Choroid plexus epithelial cell (primary cell): ENCODE data around the gene RASAL2.
A peak's percentile ranks its signal among the peaks of the same experiment; 100 is the strongest.

Experiments used
- DNase-seq: peaks from one replicate; pipeline ENCODE4 v3.0.0-alpha.2; 2010; ENCODE audit warnings: low read depth
- H3K4me3 ChIP-seq: 2 replicates; pipeline ENCODE4 v1.5.1; 2011; ENCODE audit warnings: low read depth, mild to moderate bottlenecking, control low read depth, low read length, moderate library complexity
- TF ChIP-seq, protein P1 (sequence below): conservative IDR thresholded peaks from 2 replicates; pipeline ENCODE4 v1.5.1; 2011; ENCODE audit warnings: low read depth, mild to moderate bottlenecking, control low read depth, inconsistent platforms, low read length, moderate library complexity

RASAL2 gene

DNA sequence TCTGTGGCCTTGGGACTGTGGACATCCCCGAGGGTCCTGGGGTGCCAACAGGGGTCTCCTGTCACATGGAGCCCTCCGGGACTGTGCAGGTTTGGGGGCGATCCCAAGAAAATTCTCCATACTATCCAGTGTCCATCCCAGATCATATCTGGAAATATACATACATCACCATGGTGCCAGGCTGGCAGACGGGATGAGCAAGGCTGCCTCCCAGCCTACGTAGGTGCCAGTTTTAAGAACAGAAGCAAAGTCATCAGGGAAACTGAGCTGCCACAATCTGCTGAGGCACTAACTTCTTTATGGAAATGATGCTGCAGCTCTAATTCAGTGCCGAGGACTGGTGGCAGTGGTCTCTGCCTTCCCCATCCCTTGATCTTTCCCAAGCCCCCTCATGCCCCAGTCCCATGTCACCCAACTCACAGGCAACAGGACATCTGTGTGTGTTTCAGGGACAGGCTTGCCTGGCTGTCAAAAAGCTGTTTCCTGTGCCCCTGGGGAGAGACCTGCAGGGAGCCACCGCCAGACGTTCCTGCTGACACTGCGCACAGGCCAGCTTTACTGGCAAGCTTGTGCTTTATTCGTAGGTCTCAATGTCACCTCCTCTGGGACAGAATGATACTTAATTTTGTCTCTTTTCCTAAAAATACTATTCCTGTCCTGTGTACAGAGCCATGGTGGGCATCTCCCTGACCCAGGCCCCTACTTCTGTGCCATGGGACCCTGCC lies 434.5 kb downstream of the RASAL2 start:
- H3K4me3 ChIP-seq = no peak overlapping the region
- DNase-seq = no peak
- TF ChIP-seq, protein P1, sequence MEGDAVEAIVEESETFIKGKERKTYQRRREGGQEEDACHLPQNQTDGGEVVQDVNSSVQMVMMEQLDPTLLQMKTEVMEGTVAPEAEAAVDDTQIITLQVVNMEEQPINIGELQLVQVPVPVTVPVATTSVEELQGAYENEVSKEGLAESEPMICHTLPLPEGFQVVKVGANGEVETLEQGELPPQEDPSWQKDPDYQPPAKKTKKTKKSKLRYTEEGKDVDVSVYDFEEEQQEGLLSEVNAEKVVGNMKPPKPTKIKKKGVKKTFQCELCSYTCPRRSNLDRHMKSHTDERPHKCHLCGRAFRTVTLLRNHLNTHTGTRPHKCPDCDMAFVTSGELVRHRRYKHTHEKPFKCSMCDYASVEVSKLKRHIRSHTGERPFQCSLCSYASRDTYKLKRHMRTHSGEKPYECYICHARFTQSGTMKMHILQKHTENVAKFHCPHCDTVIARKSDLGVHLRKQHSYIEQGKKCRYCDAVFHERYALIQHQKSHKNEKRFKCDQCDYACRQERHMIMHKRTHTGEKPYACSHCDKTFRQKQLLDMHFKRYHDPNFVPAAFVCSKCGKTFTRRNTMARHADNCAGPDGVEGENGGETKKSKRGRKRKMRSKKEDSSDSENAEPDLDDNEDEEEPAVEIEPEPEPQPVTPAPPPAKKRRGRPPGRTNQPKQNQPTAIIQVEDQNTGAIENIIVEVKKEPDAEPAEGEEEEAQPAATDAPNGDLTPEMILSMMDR = no peak

DNA sequence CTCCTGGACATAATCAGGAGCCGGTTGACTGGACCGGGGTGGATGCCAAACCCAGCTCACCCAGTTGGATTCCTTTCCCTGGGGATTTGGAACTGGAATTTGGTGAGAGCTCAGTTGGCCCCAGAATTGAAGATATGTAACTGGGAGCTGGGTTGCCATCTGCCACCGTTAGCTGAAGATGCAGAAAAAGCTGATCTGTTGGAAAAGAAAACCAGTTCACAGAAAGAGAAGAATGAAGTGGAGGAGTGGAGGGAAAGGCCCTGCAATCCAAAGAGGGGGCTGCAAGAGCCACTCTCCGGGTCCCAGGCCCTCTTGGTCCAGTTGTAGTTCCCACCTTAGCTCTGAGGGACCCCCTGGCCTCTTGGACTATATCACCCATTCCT lies 435.0 kb downstream of the RASAL2 start:
- TF ChIP-seq, protein P1 = no peak
- DNase-seq = no peak

DNA sequence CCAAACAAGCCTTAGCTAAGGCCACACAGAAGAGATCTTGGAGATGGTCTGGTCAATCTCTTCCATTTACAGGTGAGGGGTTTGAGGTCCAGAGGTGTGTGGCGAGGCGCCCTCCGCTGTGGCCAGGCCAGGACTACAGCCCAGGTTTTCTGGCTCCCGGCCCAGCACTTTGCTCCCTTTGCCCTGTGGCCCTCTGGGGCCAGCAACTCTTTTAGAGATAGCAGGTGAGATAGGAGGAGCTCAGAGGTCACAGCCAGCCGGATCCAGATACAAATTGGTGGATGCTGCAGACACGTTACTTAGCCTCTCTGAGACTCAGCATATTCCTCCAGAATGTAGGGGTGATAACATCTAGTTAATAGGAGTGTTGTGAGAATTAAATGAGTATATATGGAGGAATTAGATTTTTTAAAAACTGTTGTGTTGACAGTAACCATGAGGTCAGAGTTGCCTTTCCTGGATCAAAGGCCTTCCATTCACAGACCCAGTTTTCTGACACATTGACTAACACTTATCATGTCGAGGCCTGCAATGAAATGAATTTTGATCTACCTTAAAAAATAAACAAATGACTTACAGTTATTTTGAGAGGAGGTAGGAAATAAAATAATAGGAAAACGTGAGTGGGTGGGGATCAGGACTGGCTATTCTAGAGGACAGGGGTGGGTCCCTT lies 435.6 kb downstream of the RASAL2 start:
- no peak for DNase-seq
- TF ChIP-seq, protein P1 = no peak
- H3K4me3 ChIP-seq = no peak overlapping the region

More for the DNA sequence above, 435.0 kb downstream of the RASAL2 start:
- no peak overlapping the region for H3K4me3 ChIP-seq

DNA sequence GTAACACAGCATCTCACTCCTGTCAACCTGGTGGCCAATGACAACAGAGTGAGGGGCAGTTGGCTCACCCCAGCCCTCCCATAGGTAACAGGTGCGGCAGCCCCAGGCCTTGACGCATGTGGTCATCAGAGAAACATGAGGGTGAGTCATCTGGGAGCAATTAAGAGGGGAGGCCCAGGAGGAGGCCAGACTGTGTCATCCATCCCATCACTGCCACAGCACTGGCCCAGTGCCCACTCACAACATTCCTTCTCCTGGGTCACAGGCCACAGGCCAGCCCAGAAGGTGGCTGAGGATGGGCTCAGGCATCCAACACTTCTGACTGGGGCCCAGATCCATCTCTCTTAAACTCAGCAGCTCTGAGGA lies 436.1 kb downstream of the RASAL2 start:
- TF ChIP-seq, protein P1 = no peak
- no peak overlapping the region for H3K4me3 ChIP-seq
- DNase-seq = peak; percentile 65

DNA sequence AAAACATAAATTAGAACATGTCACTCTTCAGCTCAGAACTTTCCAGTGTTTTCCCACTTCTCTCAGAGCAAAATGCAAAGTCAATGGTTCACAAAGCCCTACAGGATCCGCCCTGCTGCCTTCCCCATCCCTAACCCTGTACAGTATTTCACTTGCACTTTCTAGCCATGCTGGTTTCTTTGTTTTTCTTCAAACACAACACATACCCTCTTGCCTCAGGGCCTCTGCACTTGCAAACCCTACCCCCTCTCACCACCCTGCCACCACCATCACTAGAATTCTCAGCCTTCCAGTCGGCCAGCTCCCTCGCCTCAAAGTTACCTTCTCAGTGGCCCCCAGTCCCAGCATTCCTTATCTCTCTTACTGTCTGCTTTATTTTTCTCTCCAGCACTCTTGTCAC lies 436.6 kb downstream of the RASAL2 start:
- no peak for DNase-seq
- H3K4me3 ChIP-seq = no peak overlapping the region
- TF ChIP-seq, protein P1 = no peak

DNA sequence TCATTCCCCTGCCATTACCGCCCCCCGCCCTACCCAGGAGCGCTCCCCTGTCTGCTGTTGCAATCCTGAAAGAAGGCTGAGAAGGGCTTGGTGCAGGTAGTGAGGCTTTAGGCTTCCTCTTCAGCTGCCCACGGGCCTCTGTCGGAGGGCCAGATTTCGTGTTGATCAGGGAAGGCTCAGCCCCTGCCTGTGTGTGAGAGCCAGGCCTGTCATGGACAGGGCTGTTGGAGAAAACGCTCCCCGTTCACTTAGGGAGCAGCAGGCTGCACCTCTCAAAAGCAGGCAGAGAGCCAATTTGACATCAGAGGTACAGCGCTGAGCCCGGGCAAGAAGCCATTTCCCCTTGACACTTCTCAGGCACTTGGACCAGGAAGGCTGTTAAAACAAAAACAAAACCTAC lies 438.0 kb downstream of the RASAL2 start:
- TF ChIP-seq, protein P1 = no peak
- no peak for DNase-seq
- H3K4me3 ChIP-seq = no peak overlapping the region

DNA sequence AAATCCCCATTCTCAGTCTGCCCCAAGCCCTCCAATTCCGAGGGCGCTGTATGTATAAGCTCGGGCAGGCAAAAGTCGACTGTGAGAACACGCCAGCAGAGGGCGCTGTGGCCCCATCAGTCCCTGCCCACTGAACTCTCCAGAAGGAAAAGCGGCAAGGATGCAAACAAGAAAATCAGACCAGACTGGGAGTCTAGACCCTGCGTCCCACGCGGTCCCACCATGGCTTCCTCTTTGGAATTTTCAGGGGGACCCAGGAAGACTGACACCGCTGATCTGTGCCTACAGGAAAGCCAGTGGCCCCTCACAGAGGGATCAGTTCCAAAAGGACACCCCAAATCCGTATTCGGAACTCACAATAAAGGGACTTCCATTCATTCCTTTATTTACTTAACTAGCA lies 438.5 kb downstream of the RASAL2 start:
- TF ChIP-seq, protein P1 = peak; percentile 91
- peak; percentile 89 for DNase-seq
- H3K4me3 ChIP-seq = no peak overlapping the region
